GM13977 (cell line): ENCODE data around the gene OR10A2.
"Not testable (repeated sequence)": the region's sequence is repeated elsewhere in the genome, so short reads cannot be mapped to it uniquely, and the experiment has no call there.

Source experiments
- DNase-seq: peaks from one replicate; pipeline ENCODE4 v3.0.0; 2012; ENCODE audit warnings: low spot score
- in situ Hi-C: fragments of 300-500 bp; cut with MboI; formaldehyde crosslinking; loops from one replicate; pipeline ENCODE4 v1.12.0; 2022; ENCODE audit warnings: low sequenced_read_pairs, low pct_unique_long_range_greater_than_20kb, mixed read lengths, inconsistent platforms; ENCODE audit not compliant: unreplicated experiment
- TF ChIP-seq, protein P1 (sequence below): IDR thresholded peaks from 2 replicates; pipeline ENCODE4 v1.5.1; 2012; ENCODE audit warnings: mild to moderate bottlenecking, control low read depth; ENCODE audit not compliant: insufficient read depth; ENCODE audit errors: extremely low read depth, missing control alignments

The OR10A2 gene

DNA sequence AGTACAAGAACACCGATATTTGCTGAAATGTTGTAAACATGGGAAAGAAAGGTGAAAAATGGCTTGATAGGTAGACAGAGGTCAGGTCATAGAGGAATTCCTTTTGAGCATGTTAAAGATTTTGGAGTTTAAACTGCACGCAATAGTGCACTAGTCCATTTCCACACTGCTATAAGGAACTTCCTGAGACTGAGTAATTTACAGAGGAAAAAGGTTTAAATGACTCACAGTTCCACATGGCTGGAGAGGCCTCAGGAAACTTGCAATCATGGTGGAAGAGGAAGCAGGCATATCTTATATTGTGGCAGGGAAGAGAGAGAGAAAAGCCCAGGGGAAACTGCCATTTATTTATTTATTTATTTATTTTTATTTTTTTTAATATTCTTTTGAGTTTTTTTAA is 12.3 kb upstream of the OR10A2 start:
- TF ChIP-seq, protein P1, sequence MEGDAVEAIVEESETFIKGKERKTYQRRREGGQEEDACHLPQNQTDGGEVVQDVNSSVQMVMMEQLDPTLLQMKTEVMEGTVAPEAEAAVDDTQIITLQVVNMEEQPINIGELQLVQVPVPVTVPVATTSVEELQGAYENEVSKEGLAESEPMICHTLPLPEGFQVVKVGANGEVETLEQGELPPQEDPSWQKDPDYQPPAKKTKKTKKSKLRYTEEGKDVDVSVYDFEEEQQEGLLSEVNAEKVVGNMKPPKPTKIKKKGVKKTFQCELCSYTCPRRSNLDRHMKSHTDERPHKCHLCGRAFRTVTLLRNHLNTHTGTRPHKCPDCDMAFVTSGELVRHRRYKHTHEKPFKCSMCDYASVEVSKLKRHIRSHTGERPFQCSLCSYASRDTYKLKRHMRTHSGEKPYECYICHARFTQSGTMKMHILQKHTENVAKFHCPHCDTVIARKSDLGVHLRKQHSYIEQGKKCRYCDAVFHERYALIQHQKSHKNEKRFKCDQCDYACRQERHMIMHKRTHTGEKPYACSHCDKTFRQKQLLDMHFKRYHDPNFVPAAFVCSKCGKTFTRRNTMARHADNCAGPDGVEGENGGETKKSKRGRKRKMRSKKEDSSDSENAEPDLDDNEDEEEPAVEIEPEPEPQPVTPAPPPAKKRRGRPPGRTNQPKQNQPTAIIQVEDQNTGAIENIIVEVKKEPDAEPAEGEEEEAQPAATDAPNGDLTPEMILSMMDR = no peak
- no peak for DNase-seq
- in situ Hi-C loops = no loop called here

DNA sequence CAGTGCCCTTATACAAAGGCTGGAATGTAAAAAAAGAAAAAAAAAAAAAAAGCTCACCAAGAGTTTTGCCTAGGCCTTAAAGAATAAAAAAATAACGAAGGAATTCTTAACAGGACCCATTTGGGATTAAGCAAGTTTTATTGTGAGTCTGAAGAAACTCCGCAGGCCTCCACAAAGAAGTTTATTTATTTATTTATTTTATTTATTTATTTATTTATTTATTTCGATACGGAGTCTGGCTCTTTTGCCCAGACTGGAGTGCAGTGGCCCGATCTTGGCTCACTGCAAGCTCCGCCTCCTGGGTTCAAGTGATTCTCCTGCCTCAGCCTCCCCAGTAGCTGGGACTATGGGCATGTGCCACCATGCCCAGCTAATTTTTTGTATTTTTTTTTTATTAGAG is 8.1 kb upstream of the OR10A2 start:
- in situ Hi-C loops, DNase-seq: not testable (repeated sequence)

DNA sequence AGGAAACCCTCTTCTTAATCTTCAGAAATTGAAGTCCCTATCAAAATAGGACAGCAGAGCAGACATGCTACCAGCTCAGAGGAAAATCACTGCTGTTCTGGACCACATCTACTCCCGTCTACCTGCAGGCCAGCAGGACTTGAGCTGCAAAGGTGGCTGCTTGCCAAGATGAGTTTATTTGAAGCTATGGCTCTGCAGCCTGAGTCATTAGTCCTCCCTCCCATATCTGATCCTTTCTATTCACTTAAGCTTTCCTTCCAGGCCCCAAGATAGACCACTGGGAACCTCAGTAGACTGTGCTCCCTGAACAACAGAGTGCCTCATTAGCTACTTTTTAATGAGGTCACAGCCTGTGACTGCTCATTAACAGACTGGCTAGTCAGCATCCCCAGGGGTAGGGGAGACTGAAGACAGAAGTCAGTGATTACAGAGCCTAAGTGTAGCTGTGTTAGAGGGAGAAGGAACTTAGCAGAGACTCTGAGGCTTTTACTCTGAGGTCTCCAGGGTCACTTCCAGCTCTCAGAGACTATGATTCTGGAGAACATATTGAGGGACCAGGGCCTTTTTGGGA is 6.8 kb upstream of the OR10A2 start:
- in situ Hi-C loops = no loop called here
- DNase-seq = no peak

DNA sequence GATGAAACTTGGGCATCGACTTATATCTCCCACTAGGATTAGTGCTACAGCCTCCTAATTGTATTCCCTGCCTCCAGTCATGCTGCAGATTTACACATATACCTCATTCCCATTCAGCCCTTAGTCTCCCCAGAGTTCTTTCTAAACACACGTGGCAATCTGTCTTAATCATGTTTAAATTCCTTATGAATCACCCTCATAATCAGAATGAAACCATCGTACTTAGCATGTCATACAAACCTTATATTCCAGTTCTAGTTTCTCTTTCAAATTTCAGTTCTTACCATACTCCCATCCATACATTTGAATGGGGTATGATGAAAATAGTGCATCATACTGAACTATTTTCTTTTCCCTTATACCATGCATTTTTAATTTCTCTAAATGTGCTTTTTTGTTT is 6.0 kb upstream of the OR10A2 start:
- DNase-seq = peak; percentile 22
- in situ Hi-C loops = no loop called here
- TF ChIP-seq, protein P1 = no peak

More for the DNA sequence above, 6.8 kb upstream of the OR10A2 start:
- TF ChIP-seq, protein P1 = no peak

DNA sequence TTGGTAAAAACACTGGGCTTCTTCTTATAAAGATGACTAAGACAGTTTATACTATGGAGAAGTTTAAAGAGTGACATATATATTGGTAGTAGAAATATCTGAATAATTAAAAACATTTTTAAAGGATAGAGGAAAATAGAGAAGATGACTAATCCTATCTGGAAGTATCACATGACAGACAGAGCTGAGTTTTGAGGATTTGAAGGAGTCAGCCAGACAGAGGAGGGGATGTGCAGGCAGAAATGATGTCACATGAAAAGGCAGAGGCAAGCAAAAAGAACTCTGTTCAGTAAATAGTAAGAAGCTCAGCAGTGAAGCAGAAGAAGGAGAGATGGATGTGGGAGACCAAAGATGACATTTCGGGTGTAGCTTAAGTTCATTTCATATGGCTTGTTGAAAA is 1.6 kb downstream of the OR10A2 start:
- in situ Hi-C loops = no loop called here
- TF ChIP-seq, protein P1 = no peak
- DNase-seq = no peak

DNA sequence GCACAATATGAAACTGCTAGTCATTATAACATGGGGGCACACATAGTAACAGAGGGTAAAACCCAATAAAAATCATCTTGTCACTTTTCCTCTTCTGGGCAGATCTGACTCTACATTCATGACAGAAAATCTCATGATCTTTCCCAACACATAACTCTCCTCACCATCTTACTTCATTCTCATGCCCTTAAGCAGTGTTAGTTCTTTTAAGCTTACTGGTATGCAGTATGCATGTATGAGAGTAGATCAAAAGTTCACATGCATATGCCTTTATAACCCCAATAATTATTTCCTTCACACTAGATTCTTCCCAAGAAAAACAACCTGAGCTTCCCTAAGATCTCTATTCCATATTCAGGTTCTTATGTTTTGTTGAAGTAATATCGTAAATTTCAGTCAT is 8.4 kb downstream of the OR10A2 start:
- TF ChIP-seq, protein P1 = no peak
- DNase-seq = no peak
- in situ Hi-C loops = no loop called here

DNA sequence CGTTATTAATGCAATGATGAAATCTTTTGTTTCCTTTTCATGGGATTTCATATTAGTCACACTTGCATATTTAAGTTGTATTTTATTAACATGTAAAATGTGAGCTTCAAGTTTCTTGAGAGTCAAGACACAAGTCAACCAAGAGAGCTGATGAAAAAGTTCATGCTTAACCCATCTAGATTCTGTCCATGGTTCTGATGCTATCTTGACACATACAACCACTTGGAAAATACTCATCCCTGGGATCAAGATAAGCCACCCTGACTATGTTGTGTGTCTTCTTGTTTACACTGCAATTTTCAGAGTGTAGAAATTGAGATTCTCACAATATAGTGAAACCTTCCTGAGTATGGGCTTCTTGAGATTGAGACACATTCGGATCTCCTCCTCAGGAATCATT is 12.9 kb downstream of the OR10A2 start:
- DNase-seq = no peak
- in situ Hi-C loops = no loop called here
- TF ChIP-seq, protein P1 = no peak
